GM19239 (cell line): ENCODE results near the gene PRSS56.

Experiments
- DNase-seq: peaks from one replicate; pipeline ENCODE4 v3.0.0; 2011; ENCODE audit warnings: low spot score; ENCODE audit not compliant: insufficient read length
- FAIRE-seq: peaks from 2 replicates; lab custom pipeline; 2011; peaks lifted over from hg19 to GRCh38; lab: Jason Lieb, UNC

PRSS56 gene

GRCh38 chr2:232538671-232539070 is 18.5 kb downstream of the PRSS56 start:
- DNase-seq (no peak), FAIRE-seq (no peak)

DNA sequence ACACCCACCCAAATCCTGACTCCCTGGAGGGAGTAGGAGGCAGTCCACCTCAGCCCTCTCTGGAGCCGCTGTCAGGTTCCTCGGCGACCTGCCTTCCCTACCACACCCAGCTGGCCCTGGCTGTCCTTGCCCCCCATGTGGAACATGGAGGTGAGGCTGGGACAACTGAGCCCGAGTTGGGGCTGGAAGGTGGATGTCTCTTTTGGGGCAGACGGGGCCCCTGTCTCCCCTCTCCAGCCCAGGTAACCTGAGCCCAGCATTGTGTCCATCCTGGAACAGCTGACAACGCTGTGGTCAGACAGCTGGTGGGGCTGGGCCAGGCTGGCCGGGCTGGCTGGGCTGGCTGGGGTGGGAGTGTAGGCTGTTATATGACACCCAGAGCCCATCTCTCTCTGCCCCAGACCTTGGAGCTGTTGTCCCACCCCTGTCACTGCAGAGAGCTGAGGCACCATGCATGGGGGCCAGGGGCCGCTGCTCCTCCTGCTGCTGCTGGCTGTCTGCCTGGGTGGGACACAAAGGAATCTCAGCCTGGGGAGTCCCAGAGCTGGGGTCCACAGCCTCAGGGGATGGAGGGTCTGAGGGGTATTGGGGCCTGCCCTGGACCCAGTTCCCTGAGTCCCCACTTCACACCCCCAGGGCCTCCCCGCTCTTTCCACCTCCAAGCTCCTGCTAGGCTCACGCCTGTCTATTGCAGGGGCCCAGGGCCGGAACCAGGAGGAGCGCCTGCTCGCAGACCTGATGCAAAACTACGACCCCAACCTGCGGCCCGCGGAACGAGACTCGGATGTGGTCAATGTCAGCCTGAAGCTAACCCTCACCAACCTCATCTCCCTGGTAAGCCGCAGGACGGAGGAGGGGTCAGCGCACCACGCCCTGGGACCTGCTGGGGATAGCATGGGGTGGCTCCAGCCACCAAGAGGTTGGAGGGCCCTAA is 19.4 kb downstream of the PRSS56 start, which contains the start of gene CHRNG:
TSS of gene CHRNG (plus strand) at position 395 of the 934 bp plus-strand sequence. CDS start at position 451, 56 bp downstream.
- no peak for DNase-seq
- FAIRE-seq = no peak

DNA sequence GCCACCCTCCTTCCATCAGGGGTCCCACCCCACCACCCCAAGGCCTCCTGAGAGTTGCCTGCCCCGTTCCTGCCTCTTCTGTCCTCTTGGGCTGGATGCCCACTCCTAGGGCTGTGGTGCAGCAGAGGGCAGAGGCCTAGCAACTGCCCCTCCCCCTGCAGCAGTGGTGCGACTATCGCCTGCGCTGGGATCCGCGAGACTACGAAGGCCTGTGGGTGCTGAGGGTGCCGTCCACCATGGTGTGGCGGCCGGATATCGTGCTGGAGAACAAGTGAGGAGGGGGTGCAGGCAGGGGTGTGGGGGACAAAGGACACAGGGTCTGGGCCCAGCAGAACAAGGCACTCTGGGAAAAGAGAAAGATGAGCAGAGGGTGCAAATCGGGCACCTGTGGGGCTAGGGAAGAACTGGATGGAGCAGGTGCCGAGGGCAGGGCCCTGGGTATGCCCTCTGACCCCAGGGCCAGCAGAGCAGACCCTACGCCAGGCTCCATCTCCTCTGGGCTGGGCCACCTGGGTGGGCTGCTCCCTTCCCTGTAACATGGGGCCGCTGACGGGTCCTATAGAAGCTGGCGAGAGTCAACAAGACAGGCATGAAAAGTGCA is 20.4 kb downstream of the PRSS56 start:
- DNase-seq (no peak), FAIRE-seq (no peak)

DNA sequence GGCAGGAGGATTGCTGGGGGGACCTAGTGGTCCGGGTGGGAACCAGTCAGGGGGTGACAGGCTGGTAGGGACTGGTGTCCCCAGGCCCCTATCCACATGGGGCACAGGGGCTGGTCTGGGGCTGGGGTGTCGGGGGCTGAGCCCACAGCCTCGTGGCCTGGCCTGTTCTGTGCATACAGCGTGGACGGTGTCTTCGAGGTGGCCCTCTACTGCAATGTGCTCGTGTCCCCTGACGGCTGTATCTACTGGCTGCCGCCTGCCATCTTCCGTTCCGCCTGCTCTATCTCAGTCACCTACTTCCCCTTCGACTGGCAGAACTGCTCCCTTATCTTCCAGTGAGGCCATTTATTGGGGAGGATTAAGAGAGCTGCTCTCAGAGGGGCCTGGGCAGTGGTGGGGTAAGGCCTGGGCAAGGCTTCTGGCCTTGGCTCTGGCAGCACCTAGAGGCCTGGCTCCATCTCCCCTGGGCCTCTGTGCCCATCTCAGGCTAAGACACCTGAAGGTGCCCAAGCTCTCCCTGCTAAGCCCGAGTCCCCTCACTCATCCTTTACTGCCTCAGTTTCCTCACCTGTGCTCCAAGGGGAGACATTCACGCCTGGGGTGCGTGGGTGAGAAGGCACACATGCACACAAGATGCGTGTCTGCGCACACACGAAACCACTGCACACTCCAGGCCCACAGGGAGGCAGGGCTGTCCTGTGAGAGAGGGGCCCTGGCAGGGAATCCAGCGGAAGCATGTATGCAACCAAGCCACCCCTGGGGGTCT is 21.2 kb downstream of the PRSS56 start:
- no peak for DNase-seq
- no peak for FAIRE-seq

DNA sequence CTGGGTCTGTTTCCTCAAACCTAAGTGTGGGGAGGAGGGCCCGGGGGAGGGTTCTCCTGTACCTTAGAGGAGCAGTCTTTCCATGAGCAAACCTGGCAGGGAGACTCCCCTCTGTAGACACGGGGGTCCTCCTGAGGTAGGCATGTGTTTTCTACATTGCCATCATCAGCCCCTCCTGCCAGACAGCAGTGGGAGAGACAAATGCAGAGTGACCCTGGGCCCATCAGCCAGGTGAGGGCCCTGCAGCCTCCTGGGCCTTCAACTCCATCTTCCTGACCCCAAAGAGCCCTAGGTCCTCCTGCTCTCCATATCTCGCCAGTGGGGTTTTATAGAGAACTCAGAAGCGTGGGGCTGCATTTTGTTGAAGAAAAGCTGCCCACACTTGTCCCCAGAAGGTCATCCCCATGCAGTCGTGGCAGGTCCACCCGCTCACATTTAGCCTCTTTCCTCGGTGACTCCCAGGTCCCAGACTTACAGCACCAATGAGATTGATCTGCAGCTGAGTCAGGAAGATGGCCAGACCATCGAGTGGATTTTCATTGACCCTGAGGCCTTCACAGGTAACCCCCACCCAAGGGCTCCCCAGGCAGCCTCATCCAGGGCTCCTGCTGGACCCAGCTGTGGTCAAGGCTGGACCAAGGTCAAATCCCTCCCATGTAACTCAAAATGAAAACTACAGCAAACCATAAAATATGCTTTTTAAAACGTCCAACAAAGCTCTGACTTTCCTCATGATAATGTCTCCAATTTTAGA is 21.9 kb downstream of the PRSS56 start:
- DNase-seq = no peak
- FAIRE-seq = no peak

DNA sequence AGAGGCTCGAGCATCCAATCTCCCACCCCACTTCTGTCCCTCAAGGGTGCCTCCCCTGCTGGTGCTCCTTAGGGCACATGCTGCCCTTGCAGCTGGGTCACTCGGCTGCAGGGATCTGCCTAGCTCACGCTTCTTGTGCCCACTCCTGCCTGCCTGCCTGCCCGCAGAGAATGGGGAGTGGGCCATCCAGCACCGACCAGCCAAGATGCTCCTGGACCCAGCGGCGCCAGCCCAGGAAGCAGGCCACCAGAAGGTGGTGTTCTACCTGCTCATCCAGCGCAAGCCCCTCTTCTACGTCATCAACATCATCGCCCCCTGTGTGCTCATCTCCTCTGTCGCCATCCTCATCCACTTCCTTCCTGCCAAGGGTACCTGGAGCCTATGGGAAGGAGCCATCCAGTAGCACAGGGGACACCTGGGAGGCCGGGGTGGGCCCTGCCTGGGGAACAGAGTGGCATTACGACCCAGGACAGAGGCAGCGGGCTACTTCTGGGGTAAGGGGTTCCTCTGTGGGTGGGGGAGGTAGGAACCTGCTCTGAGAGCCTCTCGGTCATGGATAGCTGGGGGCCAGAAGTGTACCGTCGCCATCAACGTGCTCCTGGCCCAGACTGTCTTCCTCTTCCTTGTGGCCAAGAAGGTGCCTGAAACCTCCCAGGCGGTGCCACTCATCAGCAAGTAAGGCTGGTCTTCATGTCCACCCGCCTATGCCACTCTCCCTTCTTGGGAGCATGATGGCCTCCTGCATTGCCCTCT is 22.7 kb downstream of the PRSS56 start:
- FAIRE-seq = no peak

DNA sequence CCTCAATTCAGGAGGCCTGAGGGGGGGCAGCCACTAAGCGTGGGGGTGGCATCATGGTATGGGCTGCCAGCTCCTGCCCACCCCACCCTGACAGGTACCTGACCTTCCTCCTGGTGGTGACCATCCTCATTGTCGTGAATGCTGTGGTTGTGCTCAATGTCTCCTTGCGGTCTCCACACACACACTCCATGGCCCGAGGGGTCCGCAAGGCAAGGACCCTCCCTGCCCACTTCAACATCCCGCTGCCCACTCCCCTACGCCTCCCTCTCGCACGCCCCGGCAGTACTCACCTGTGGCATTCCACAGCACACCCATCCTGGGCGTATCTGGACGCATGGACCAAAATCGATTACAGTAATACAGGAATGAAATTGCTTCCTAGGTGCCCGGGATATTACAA is 23.3 kb downstream of the PRSS56 start:
- no peak for FAIRE-seq
- no peak for DNase-seq

More for the DNA sequence above, 22.7 kb downstream of the PRSS56 start:
- no peak for DNase-seq

DNA sequence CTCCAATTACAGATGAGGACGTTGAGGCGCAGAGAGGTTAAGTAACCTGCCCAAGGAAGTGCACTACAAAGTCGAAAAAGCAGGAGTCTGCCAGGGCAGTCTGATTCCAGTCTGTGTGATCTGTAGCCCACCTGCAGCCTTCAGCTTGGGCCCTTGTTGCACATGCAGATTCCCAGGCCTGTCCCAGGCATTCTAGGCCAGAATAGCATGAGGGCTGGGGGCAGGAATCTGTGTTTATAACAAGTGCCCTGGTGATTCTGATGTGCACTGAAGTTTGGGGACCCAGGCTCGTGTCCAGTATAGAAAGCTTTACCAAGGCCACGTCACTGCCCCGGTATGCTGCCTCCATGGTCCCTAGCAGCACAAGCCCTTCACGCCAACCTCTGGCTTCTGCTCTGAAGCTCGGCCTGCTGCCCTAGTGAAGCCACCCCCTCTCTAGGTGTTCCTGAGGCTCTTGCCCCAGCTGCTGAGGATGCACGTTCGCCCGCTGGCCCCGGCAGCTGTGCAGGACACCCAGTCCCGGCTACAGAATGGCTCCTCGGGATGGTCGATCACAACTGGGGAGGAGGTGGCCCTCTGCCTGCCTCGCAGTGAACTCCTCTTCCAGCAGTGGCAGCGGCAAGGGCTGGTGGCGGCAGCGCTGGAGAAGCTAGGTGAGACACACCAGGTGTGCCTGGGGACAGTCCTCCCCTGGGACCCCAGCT is 23.9 kb downstream of the PRSS56 start:
- no peak for DNase-seq
- FAIRE-seq = no peak

- FAIRE-seq (no peak), DNase-seq (no peak)
These were observed 24.5 kb downstream of the PRSS56 start for GRCh38 chr2:232544674-232545073.

GRCh38 chr2:232545511-232546375 is 25.6 kb downstream of the PRSS56 start:
- DNase-seq = no peak
- FAIRE-seq = no peak

- no peak for FAIRE-seq
- DNase-seq = no peak
These were observed 27.8 kb downstream of the PRSS56 start for GRCh38 chr2:232547991-232548390.

GRCh38 chr2:232549655-232550353 is 29.6 kb downstream of the PRSS56 start:
- DNase-seq = no peak
- FAIRE-seq = no peak

DNA sequence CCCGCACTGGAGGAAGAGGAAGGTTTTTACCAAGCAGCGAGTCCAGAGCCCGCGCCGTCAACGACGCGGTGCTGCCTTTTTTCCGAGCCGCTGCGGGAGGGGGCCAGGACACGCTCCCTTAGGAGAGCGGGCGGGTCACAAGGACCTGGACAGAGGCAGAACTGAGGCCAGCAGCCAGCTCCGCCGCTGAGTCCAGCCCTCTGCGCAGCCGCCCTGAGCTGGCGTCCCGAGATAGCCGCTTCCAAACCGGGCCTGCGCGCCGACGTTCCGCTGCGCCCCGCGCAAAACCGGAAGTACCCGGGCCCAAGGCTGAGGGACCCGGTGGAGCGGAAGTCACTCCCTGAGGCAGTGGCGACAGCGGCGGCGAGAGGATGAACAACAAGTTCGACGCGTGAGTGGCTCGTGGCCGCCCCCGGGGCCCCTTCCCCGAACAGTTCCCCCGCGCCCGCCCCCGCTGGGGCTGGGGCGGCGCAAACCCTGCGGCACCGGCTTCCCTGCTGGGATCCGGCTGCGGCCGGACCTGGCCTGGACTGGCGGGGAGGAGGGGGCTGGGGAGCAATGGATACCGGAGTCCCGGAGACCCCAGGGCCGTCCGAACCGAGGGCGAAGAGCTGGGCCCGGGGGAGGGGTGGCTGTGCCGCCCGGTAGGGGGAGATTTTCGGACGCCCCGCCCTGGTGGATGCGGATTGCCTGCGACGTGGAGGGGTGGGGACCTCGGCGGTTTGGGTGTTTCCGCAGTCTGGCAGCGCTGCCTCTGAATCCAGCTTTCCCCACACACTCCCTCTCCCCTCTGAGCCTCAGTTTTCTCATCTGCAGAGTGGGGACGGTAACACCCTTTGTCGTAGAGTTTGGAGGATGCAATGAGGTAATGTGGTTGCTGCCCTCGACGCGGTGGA is 30.4 kb downstream of the PRSS56 start, which contains the start of the genes EIF4E2 and TIGD1:
TSS of gene EIF4E2 (plus strand) at position 336 of the 896 bp plus-strand sequence. CDS start at position 372, 36 bp downstream.
TSS of gene TIGD1 (minus strand) at position 204 of the 896 bp plus-strand sequence. CDS start 675 bp downstream, outside the sequence.
- DNase-seq = peak; percentile 98
- FAIRE-seq = peak; percentile 75

DNA sequence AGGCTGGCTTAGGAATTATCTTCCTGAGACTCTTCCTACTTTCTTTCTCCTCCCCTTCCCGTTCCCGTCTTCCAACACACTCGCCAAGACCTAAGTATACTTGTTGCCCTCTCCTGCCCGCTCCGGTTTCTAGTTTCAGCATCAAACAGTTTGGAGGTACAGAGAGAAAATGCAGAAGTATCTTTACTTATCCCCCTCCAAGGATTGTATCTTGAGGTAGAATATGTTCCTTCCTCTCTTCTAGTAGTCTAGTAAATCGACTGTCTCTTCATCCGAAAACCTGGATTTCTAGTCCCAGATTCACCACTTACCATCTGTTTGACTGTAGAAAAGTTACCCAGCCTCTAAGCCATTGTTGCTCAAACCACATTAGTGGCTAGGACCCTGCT is 31.1 kb downstream of the PRSS56 start:
- DNase-seq = no peak
- FAIRE-seq = no peak

- FAIRE-seq = no peak
- DNase-seq = no peak
These were observed 31.6 kb downstream of the PRSS56 start for GRCh38 chr2:232551776-232552175.

DNA sequence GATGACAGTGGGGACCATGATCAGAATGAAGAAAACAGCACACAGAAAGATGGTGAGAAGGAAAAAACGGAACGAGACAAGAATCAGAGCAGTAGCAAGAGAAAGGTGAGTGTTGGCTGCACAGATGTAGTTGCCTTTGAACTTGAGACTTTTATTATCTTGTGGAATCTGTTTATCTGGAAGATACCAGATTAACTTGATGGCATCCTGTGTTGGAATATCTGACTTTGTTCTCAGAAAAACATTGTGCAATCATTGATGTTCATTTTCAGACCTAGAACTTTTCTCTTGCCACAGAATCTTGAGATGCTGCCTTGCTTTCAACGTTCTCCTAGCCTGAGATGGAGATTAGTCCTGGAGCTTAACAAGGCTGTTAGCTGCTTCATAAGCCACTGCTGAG is 36.2 kb downstream of the PRSS56 start:
- no peak for FAIRE-seq
- DNase-seq = no peak
